OCI-LY3 (cell line): Measurements from ENCODE around the gene CRADD.

Source experiments
- H2AFZ ChIP-seq: fragments of 200-600, 300-600 bp; shearing (Covaris generic); 2 replicates; pipeline ENCODE4 v1.6.0; 2014; ENCODE audit warnings: antibody characterized with exemption, low read depth, low read length
- H3K27ac ChIP-seq: fragments of 200-600, 300-600 bp; sonication (generic); 2 replicates; pipeline ENCODE4 v1.5.1; 2014; ENCODE audit warnings: mild to moderate bottlenecking, low read length, moderate library complexity, mixed read lengths
- H3K27me3 ChIP-seq: fragments of 200-600, 300-600 bp; sonication (generic); 2 replicates; pipeline ENCODE4 v1.6.1; 2014; ENCODE audit warnings: low read depth, low read length, mixed read lengths
- H3K36me3 ChIP-seq: fragments of 200-600, 300-600 bp; sonication (generic); replicated peaks from 2 replicates; pipeline ENCODE3; 2014; ENCODE audit warnings: low read depth, low read length, mixed read lengths
- H3K4me1 ChIP-seq: fragments of 300-600, 200-600 bp; sonication (generic); 2 replicates; pipeline ENCODE4 v1.6.1; 2014; ENCODE audit warnings: low read length, mixed read lengths
- H3K4me2 ChIP-seq: fragments of 200-600, 300-600 bp; sonication (generic); 2 replicates; pipeline ENCODE4 v1.6.1; 2014; ENCODE audit warnings: low read length, mixed read lengths
- H3K4me3 ChIP-seq: fragments of 300-600, 200-600 bp; sonication (generic); 2 replicates; pipeline ENCODE4 v1.5.1; 2014; ENCODE audit warnings: antibody characterized with exemption, mild to moderate bottlenecking, low read length, moderate library complexity
- H3K79me2 ChIP-seq: fragments of 300-600, 200-600 bp; shearing (Covaris generic); 2 replicates; pipeline ENCODE4 v1.6.1; 2014; ENCODE audit warnings: mild to moderate bottlenecking, low read length, mixed read lengths
- H3K9ac ChIP-seq: fragments of 300-600, 200-600 bp; shearing (Covaris generic); 2 replicates; pipeline ENCODE4 v1.6.0; 2014; ENCODE audit warnings: mild to moderate bottlenecking, low read length, moderate library complexity
- H3K9me3 ChIP-seq: fragments of 200-600, 300-600 bp; shearing (Covaris generic); 2 replicates; pipeline ENCODE4 v1.6.1; 2014; ENCODE audit warnings: low read length, mixed read lengths; ENCODE audit not compliant: insufficient read depth
- H4K20me1 ChIP-seq: fragments of 200-600, 300-600 bp; sonication (generic); 2 replicates; pipeline ENCODE4 v1.6.1; 2016; ENCODE audit warnings: low read length, mixed read lengths; ENCODE audit not compliant: insufficient read depth
- EZH2phosphoT487 ChIP-seq: fragments of 200-600 bp; shearing (Covaris generic); IDR thresholded peaks from 2 replicates; pipeline ENCODE4 v1.6.1; 2018; ENCODE audit warnings: antibody characterized with exemption, mixed run types, low read depth
- TF ChIP-seq, protein P1 (sequence below): fragments of 200-600, 300-600 bp; sonication (generic); IDR thresholded peaks from 2 replicates; pipeline ENCODE4 v1.5.1; 2014; ENCODE audit warnings: antibody characterized with exemption, low read length, low read depth

Gene CRADD

DNA sequence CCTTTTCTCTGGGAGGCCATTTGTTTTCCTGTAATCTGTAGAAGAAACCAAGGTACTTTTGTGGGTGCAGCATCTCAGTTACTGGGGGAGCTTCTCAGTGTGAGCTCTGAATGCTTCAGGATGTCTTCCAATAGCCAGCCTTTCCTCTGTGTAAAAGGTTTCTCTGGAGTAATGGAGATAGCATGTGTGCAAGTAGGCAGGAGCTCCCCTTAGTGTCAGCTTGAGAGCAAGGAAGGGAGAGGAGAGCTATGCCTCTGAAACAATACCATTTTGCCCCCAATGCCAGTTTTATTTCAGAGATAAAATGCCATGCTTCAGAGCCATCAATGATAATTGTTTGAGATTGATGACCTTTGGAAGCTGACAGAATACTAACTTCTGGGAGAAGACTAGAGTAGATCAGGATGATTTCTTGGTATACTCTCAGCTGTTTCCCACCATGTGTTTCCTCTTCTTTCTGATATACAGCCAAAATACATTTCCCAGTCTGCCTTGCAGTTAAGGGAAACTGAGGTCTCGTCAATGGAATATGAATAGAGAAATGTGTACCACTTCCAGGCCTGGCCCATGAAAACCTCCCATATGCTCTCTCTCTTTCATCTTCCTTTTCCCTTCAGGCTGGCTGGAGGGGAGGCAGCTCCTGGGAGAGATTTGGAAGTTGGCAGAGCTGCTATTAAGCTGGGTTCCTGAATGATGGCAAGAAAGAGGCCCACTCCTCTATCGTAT, 125.7 kb downstream of the CRADD start:
- peaks cover 21% of the 10 kb centered on the region for H3K4me1 ChIP-seq
- no peak overlapping the region for H3K4me2 ChIP-seq
- H3K9me3 ChIP-seq, result peaks cover 5% of the 10 kb centered on the region; the same call in 1 of the 2 replicates
- TF ChIP-seq, protein P1, sequence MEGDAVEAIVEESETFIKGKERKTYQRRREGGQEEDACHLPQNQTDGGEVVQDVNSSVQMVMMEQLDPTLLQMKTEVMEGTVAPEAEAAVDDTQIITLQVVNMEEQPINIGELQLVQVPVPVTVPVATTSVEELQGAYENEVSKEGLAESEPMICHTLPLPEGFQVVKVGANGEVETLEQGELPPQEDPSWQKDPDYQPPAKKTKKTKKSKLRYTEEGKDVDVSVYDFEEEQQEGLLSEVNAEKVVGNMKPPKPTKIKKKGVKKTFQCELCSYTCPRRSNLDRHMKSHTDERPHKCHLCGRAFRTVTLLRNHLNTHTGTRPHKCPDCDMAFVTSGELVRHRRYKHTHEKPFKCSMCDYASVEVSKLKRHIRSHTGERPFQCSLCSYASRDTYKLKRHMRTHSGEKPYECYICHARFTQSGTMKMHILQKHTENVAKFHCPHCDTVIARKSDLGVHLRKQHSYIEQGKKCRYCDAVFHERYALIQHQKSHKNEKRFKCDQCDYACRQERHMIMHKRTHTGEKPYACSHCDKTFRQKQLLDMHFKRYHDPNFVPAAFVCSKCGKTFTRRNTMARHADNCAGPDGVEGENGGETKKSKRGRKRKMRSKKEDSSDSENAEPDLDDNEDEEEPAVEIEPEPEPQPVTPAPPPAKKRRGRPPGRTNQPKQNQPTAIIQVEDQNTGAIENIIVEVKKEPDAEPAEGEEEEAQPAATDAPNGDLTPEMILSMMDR, result no peak
- TF ChIP-seq EZH2phosphoT487, result no peak
- no peaks in the 10 kb centered on the region for H3K27me3 ChIP-seq
- no peaks in the 10 kb centered on the region for H3K36me3 ChIP-seq
- H3K4me3 ChIP-seq, result no peak overlapping the region
- no peak overlapping the region for H2AFZ ChIP-seq
- H3K9ac ChIP-seq, result no peak overlapping the region
- no peak overlapping the region for H3K27ac ChIP-seq
- no peaks in the 10 kb centered on the region for H4K20me1 ChIP-seq
- no peaks in the 10 kb centered on the region for H3K79me2 ChIP-seq

GRCh38 chr12:93803424-93803807, 126.2 kb downstream of the CRADD start:
- Histone ChIP-seq H4K20me1 (no peaks in the 10 kb centered on the region), H2AFZ (no peak overlapping the region), H3K27ac (no peak overlapping the region), H3K4me3 (no peak overlapping the region), H3K27me3 (no peaks in the 10 kb centered on the region), H3K4me2 (no peak overlapping the region), H3K9ac (no peak overlapping the region), H3K36me3 (no peaks in the 10 kb centered on the region), H3K79me2 (no peaks in the 10 kb centered on the region), H3K4me1 (peaks cover 21% of the 10 kb centered on the region), H3K9me3 (peaks cover 5% of the 10 kb centered on the region; the same call in 1 of the 2 replicates)
- no peak for TF ChIP-seq EZH2phosphoT487
- TF ChIP-seq, protein P1, result no peak

GRCh38 chr12:93804392-93805179, 127.4 kb downstream of the CRADD start:
- H3K9ac ChIP-seq, result no peak overlapping the region
- H3K27ac ChIP-seq, result no peak overlapping the region
- TF ChIP-seq, protein P1, result no peak
- no peak for TF ChIP-seq EZH2phosphoT487
- peaks cover 17% of the 10 kb centered on the region for H3K4me1 ChIP-seq
- no peak overlapping the region for H2AFZ ChIP-seq
- H3K4me2 ChIP-seq, result no peak overlapping the region
- H3K27me3 ChIP-seq, result no peaks in the 10 kb centered on the region
- no peaks in the 10 kb centered on the region for H4K20me1 ChIP-seq
- no peaks in the 10 kb centered on the region for H3K79me2 ChIP-seq
- H3K9me3 ChIP-seq, result peaks cover 5% of the 10 kb centered on the region; the same call in 1 of the 2 replicates
- H3K4me3 ChIP-seq, result no peak overlapping the region
- no peaks in the 10 kb centered on the region for H3K36me3 ChIP-seq

GRCh38 chr12:93805736-93806141, 128.6 kb downstream of the CRADD start:
- Histone ChIP-seq H3K9me3 (peaks cover 5% of the 10 kb centered on the region; the same call in 1 of the 2 replicates), H4K20me1 (no peaks in the 10 kb centered on the region), H3K4me2 (no peak overlapping the region), H3K36me3 (no peaks in the 10 kb centered on the region), H3K4me1 (peaks cover 19% of the 10 kb centered on the region), H3K79me2 (no peaks in the 10 kb centered on the region), H2AFZ (no peak overlapping the region), H3K27ac (no peak overlapping the region), H3K9ac (no peak overlapping the region), H3K27me3 (no peaks in the 10 kb centered on the region), H3K4me3 (no peak overlapping the region)
- no peak for TF ChIP-seq EZH2phosphoT487
- TF ChIP-seq, protein P1, result no peak
